GM03348 (cell line): ENCODE results near the gene TPP1.

Experiments used
- DNase-seq: peaks from one replicate; pipeline ENCODE4 v3.0.0; 2012; ENCODE audit warnings: low spot score

The TPP1 gene

GRCh38 chr11:6627762-6628241 lies 8.6 kb upstream of the TPP1 start:
- no peak for DNase-seq

DNA sequence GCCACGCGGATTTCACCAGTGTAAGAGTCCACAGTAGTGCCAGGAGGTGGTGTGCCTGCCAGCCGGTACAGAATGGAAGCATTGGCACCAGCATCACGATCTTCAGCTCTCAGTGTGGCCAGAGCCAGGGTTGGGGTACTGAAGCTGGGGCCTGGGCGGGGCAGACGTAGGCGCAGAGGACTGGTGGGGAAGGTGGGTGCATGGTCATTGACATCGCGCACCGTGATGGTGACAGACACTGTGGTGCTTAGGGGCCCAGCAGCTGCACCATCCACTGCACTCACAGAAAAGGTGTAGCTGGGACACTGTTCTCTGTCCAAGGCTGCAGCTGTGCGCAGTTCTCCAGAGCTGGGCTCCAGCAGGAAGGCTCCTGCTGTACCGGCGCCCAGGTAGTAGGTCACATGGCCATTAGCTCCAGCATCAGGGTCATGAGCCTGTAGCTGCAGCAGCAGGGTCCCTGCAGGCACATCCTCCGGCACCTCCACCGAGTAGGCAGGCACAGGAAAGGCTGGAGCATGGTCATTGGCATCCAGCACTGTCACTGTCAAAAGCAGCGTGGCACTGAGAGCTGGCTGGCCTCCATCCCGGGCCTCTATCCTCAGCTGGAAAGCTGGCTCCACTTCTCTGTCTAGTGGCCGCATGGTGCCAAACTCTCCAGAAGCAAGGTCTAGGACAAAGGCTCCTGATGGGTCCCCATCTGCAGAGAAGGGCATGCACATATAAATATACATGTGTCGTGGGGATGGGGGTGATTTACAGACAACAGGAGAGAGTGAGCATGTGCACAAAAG lies 7.9 kb upstream of the TPP1 start:
- no peak for DNase-seq

GRCh38 chr11:6625832-6626420 lies 6.7 kb upstream of the TPP1 start:
- no peak for DNase-seq

- DNase-seq, result no peak
These were observed 6.1 kb upstream of the TPP1 start for GRCh38 chr11:6625156-6625831.

DNA sequence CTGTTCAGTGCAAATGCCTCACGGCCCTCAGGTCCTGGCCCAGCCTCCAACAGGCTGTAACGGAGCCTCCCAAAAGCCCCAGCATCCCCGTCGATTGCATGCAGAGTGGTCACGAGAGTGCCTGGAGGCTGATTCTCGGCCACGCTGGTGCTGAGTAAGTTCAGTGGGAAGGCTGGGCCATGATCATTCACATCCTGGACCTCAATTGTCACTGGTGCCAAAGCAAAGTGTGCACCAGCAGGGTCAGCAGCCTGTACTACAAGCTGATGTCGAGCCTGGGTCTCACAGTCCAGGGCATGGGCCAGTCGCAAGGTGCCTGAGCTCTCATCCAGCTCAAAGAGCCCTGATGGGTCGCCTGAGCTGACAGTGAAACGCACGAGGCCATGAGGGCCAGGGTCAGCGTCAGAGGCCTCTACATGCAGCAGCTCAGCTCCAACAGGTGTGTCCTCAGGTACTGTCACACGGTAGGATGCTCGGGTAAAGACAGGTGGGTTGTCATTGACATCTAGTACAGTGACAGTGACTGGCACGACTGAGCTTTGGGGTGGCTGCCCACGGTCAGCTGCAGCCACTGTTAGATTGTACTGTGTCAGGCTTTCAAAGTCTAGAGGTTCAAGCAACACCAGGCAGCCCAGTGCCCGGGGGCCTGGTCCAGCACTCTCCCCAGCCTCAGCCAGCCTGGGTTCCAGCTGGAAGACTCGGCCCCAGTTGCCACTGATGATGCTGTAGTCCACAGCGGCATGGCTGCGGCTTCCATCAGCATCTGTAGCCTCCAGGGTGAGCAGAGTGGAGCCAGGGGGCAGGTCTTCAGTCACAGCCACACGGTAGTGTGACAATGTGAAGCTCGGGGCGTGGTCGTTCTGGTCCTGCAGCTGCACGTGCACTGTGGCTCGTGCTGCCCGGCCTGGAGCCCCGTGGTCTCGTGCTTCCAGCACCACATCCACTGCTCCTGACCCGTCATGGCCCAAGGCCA lies 4.5 kb upstream of the TPP1 start:
- no peak for DNase-seq

GRCh38 chr11:6622261-6623171 lies 3.3 kb upstream of the TPP1 start:
- no peak for DNase-seq

- no peak for DNase-seq
These were observed 2.5 kb upstream of the TPP1 start for GRCh38 chr11:6621711-6622211.

- DNase-seq, result no peak
These were observed 1.4 kb upstream of the TPP1 start for GRCh38 chr11:6620636-6621035.

- peak; percentile 80 for DNase-seq
These were observed 862 bp downstream of the TPP1 start for GRCh38 chr11:6618117-6619003.

DNA sequence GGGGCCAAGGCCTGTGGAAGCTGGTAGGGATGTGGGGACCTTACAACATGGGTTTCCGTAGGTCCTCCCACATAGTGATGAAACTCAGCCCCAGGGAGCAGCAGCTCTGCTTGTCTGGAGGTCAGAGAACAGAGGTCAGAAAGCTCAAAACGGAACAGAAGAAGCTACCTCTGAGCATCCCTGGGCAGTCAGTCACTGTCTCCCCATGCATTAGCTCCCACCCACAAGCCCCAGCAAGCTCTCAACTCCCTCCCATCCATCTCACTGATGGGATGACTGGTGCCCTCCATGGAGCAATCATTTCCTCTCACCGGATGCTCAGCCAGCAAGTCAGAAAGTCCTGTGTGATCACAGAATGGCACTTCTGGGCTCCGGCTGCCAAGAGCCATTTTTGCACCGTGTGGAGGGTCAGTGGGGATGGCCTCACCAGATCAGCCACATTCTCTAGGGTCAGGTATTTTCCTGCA lies 1.9 kb downstream of the TPP1 start:
- DNase-seq, result no peak

DNA sequence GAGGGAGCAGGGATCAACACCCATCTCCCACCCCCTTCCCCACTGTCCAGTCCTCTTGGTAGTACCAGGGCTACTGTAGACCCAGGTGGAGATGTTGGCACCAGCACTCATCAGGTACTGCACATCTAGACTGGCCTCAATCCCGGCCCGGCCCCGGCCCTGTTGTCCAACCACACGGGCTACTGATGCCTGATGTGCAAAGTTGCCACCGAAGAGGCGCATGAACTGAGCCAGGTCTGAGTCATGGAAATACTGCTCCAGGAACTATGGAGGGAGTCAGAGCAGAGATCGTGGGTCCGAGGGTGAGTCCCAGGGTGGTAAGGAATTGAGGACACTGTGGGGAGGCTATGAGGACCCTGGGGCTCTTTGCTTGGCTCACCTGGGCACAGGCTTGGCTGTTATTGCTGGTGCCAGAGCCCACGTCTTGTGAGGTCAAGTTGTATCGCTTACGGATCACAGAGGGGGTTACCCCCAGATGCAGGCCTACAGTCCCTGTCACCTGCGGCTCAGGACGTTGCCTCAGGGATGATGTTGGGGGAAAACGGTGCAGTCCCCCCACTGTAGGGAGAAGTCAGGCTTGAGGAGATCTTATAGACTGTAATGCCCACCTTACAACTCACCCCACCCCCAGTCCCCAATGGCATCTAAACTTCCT lies 2.5 kb downstream of the TPP1 start:
- DNase-seq, result no peak

DNA sequence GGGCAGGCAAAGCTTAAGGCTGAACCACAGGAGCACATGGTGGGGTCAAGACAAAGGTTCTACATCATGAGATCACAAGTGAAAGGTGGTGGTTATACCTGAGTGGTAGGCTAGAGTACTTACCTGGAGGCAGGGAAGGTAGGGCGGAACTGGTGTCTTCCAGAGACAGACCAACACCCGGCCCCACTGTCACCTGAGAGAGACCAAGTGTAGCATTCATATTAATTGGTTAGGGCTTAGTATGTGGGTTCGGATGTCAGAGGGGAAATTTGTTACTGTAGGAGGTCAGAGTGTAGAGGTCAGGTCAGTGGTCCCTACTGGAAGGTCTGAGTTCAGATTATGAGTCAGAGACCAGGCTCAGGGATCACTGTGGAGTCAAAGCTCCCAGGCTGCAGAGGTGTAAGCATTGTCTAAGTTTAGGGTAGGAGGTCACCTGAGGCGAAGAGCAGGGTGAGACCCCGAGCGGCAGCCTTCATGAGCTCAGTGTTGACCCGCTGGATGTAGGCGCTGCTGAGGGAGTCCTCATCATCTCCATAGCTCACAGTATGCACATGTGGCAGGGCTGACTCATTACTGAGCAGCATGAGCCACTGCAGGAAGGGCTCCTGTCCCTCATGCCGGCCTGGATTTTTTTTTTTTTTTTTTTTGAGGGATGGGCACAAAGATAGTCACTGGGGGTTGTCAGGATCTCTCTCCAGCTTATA lies 3.2 kb downstream of the TPP1 start:
- no peak for DNase-seq

- DNase-seq, result no peak
These were observed 4.2 kb downstream of the TPP1 start for GRCh38 chr11:6615046-6615445.

DNA sequence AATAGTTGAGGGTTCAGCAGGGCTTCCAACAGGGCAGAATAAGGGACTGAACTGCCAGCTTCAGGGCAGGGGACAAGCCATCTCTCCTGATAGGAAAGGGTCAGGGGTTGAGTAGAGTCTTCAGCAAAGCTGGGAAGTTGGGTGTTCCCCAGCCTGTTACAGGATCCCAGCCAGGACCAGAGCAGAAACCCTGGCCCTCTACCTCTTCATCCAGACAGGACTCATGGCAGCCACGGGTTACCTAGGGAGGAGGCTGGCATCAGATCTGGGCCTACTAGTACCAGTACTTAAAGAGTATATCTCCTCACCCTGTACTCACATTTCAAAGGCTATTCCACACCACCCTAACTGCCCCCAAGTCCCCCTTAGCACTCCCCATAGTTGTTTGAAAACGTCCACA lies 4.8 kb downstream of the TPP1 start:
- DNase-seq, result no peak

- no peak for DNase-seq
These were observed 5.7 kb downstream of the TPP1 start for GRCh38 chr11:6613496-6613895.

DNA sequence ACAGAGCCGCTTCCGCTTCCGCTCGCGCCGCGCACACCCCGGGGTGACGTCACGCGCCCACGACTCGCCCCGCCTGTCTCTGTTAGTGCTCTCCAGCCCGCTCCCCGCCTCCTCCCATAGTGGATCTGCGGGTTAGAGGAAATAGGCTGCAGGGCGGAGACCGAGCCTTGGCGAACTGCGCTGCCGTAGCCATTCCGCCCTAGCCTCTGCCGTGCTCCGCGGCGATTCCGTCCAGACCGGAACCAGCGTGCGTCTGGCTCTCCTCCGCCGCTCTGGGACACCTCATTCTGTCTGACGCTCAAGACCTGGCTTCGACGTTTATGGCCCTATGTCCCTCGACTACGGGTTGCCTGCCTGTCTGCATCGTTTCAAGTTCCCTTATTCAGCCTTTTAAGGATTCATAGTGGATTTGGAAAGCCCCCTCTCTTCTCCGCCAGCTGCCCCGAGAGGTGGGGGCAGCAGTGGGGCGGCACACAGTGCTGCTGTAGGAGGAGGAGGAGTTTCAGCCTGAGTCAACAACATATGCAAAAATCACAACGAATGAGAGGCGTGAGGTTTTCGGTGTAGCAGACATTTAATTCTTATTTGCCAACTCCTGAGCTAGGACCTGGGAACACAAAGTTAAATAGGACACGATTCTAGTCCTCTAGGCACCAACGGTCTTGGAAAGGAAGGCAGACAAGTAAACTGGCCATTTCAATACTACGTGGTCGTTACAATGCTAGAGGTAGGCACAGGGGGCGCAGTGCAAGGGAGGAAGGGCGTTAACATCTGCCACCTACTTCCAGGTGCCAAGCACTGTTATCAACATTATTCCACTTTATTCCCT lies 6.8 kb downstream of the TPP1 start, which contains the start of gene TAF10:
TAF10 (minus strand) TSS at position 4 of the 829 bp plus-strand sequence. CDS start 27 bp downstream, outside the sequence.
- DNase-seq, result peak; percentile 96

DNA sequence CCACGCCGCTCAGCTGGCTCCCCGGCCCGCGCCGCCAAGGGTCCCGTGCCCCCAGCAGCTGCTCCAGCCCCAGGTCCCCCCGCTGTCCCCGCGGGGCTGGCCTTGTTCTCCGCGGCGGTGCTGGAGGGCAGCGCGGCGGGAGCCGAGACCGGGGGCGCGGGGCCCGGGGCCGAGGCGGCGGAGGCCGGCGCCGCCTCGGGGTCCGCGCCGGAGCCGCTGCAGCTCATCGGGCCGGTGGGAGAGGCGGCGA lies 7.3 kb downstream of the TPP1 start:
- DNase-seq, result no peak
